ENCODE data around the gene MYT1. TPM values are rescaled to one million over a fixed set of nuclear protein-coding genes. Genes with fewer than 3 reads are reported as not detected.

The MYT1 gene
- total and polyA plus RNA-seq, 9 donors, result 0.04 to 0.30 (median 0.09) TPM

DNA sequence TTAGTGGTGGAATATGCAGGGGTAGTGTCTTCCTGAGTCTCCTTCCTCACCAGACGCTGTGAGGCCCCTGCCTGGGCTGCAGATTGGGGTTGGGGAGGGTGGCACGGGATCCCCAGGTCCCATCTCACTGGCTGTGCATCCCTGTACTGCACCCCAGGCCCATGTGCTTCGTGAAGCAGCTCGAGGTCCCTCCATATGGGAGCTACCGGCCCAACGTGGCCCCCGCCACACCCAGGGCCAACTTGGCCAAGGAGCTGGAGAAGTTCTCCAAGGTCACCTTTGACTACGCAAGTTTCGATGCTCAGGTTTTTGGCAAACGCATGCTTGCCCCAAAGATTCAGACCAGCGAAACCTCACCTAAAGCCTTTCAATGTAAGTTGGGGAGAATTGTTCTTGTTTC, 52.7 kb downstream of the MYT1 start:
- Histone ChIP-seq H3K27ac (ENCODE audit: low read length) (no peak overlapping the region), H3K9me3 (replicated peaks; ENCODE audit: control insufficient read depth, low read depth, low read length) (no peaks in the 10 kb centered on the region), H3K4me3 (ENCODE audit: low read length) (no peak overlapping the region), H3K36me3 (ENCODE audit: control insufficient read depth, insufficient read depth, low read length) (no peaks in the 10 kb centered on the region), H3K4me1 (ENCODE audit: control insufficient read depth, insufficient read depth, low read length) (peaks cover 68% of the 10 kb centered on the region), H3K27me3 (ENCODE audit: control insufficient read depth, insufficient read depth, low read length) (peaks cover 5% of the 10 kb centered on the region)
- DNase-seq, result no peak
- WGBS (ENCODE audit: insufficient coverage), result 95% methylated on average over 8 of the region's 11 CpGs

DNA sequence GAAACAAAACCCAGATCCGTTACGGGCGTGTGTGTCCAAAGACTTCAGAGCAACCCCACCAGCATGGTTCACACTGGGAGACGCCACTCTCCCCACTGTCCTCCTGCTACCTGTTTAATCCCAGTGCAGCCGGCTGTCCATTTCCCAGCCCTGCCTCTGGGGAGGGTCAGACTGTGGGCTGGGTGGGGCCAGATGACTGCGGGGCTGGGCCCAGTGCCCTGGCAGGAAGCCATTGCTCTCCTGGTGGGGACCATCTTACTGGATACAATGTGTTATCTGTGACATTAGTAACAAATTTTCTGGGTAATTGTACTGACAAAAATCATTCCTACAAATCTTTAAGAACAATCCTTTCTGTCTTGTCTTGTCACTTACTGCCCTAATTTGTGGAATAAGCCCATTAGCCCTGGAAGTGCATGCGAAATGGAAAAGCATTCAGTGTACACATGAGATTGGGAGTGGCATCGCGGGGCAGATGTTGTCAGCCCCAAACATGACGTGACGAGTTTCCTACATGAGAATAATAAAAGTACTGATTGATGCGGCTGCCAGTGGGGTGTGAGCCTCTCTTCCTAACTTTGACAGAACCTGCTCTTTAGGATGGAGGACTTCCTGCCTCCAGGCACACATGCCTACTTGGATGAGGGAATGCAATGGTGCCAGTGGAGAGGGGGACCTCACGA, 53.4 kb downstream of the MYT1 start:
- peak; percentile 40 for DNase-seq
- no peaks in the 10 kb centered on the region for H3K36me3 ChIP-seq (ENCODE audit: control insufficient read depth, insufficient read depth, low read length)
- peak overlapping the region; percentile 35 for H3K27ac ChIP-seq (ENCODE audit: low read length)
- no peaks in the 10 kb centered on the region for H3K9me3 ChIP-seq (replicated peaks; ENCODE audit: control insufficient read depth, low read depth, low read length)
- H3K4me1 ChIP-seq (ENCODE audit: control insufficient read depth, insufficient read depth, low read length), result peaks cover 70% of the 10 kb centered on the region
- H3K4me3 ChIP-seq (ENCODE audit: low read length), result no peak overlapping the region
- WGBS (ENCODE audit: insufficient coverage), result 55% methylated on average over 9 of the region's 13 CpGs
- H3K27me3 ChIP-seq (ENCODE audit: control insufficient read depth, insufficient read depth, low read length), result peaks cover 5% of the 10 kb centered on the region

DNA sequence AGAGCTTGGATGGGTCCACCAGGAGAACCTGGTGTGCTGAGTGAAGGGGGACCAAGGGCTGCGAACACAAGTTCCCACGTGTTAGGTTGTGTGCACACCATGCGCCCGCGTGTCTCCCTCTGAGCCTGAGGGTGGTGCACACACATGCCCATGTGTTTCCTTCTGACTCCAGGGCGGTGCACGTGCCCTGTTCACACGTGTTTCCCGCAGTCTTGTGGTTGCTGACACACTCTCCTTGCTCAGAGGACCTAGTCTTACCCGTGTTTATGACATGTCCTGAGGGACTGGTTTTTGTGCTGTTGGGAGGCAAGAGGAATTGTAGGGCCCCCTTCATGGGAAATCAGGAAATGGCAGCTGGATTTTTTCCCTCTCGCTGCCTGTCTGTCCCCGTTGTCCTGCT, 55.0 kb downstream of the MYT1 start:
- H3K4me1 ChIP-seq (ENCODE audit: control insufficient read depth, insufficient read depth, low read length), result peaks cover 70% of the 10 kb centered on the region

DNA sequence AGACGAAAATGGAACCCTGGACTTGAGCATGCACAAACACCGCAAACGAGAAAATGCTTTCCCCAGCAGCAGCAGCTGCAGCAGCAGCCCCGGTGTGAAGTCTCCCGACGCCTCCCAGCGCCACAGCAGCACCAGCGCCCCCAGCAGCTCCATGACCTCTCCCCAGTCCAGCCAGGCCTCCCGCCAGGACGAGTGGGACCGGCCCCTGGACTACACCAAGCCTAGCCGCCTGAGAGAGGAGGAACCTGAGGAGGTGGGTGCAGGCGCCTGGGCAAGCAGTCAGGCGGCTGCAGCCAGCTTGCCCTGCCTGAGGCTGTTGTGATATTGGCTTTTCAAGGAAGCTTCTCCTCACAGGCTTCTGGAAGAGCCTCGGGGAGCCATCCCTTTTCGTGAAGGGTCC, 55.5 kb downstream of the MYT1 start:
- peaks cover 75% of the 10 kb centered on the region for H3K4me1 ChIP-seq (ENCODE audit: control insufficient read depth, insufficient read depth, low read length)
- H3K27me3 ChIP-seq (ENCODE audit: control insufficient read depth, insufficient read depth, low read length), result peaks cover 5% of the 10 kb centered on the region
- H3K27ac ChIP-seq (ENCODE audit: low read length), result no peak overlapping the region
- no peaks in the 10 kb centered on the region for H3K36me3 ChIP-seq (ENCODE audit: control insufficient read depth, insufficient read depth, low read length)
- no peak overlapping the region for H3K4me3 ChIP-seq (ENCODE audit: low read length)
- DNase-seq, result no peak
- no peaks in the 10 kb centered on the region for H3K9me3 ChIP-seq (replicated peaks; ENCODE audit: control insufficient read depth, low read depth, low read length)
- 46% methylated on average over 12 of the region's 16 CpGs for WGBS (ENCODE audit: insufficient coverage)

More for the DNA sequence above, 55.0 kb downstream of the MYT1 start:
- WGBS (ENCODE audit: insufficient coverage), result 73% methylated on average over 8 of the region's 12 CpGs
- no peak overlapping the region for H3K27ac ChIP-seq (ENCODE audit: low read length)
- H3K36me3 ChIP-seq (ENCODE audit: control insufficient read depth, insufficient read depth, low read length), result no peaks in the 10 kb centered on the region
- H3K9me3 ChIP-seq (replicated peaks; ENCODE audit: control insufficient read depth, low read depth, low read length), result no peaks in the 10 kb centered on the region
- DNase-seq, result no peak
- peaks cover 5% of the 10 kb centered on the region for H3K27me3 ChIP-seq (ENCODE audit: control insufficient read depth, insufficient read depth, low read length)
- no peak overlapping the region for H3K4me3 ChIP-seq (ENCODE audit: low read length)

DNA sequence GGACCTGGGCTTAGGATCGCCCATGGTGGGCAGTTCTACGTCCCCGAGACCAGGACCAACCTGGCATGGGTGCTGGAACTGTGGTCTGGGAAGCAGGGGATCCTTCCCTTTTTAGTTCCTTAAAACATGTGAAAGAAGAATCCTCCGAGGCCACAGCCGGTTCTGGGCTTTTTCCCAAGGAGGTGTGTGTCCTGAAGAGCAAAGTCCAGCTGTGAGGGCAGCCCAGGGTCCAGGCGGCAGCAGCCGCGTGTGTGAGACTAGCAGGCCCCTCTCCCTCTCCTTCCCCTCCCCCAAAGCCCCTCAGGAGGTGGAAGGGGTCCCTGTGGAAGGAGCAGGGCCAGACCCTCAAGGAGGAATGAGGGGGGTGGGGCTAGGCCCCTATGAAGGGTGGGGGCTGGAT, 56.2 kb downstream of the MYT1 start:
- WGBS (ENCODE audit: insufficient coverage), result 77% methylated on average over 3 of the region's 8 CpGs
- H3K36me3 ChIP-seq (ENCODE audit: control insufficient read depth, insufficient read depth, low read length), result no peaks in the 10 kb centered on the region
- H3K27ac ChIP-seq (ENCODE audit: low read length), result no peak overlapping the region
- H3K4me3 ChIP-seq (ENCODE audit: low read length), result no peak overlapping the region
- peaks cover 79% of the 10 kb centered on the region for H3K4me1 ChIP-seq (ENCODE audit: control insufficient read depth, insufficient read depth, low read length)
- no peak for DNase-seq
- H3K9me3 ChIP-seq (replicated peaks; ENCODE audit: control insufficient read depth, low read depth, low read length), result no peaks in the 10 kb centered on the region
- peaks cover 5% of the 10 kb centered on the region for H3K27me3 ChIP-seq (ENCODE audit: control insufficient read depth, insufficient read depth, low read length)

DNA sequence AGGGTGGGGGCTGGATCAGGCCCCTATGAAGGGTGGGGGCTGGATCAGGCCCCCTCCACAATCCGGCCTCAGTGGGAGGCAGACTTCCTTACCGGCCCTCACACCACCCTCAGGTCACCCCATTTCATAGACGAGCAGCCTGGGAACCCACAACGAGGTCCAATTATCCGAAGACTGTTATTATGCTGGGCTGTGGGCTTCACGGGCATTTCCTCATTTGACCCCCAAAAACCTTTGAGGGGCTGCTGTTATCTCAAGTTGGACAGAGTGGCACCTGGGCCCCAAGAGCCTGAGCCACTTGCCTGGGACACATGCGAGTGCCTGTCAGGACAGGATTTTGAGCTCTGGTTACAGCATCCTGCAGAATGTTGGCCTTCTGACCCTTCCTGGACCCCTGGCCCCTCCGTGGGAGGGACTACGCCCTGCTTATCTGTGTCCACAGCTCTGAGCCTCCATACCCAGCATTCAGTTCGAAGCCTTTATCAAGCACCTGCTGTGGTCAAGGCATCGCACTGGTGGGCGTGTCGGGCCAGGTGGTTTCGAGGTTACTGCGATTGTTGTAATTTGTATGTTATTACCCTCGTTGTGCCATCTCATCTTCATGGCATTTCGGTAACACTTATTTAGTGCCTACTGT, 56.8 kb downstream of the MYT1 start:
- DNase-seq, result no peak
- no peak overlapping the region for H3K27ac ChIP-seq (ENCODE audit: low read length)
- peaks cover 81% of the 10 kb centered on the region for H3K4me1 ChIP-seq (ENCODE audit: control insufficient read depth, insufficient read depth, low read length)
- H3K36me3 ChIP-seq (ENCODE audit: control insufficient read depth, insufficient read depth, low read length), result no peaks in the 10 kb centered on the region
- H3K27me3 ChIP-seq (ENCODE audit: control insufficient read depth, insufficient read depth, low read length), result peaks cover 5% of the 10 kb centered on the region
- H3K9me3 ChIP-seq (replicated peaks; ENCODE audit: control insufficient read depth, low read depth, low read length), result no peaks in the 10 kb centered on the region
- 77% methylated on average over 13 of the region's 17 CpGs for WGBS (ENCODE audit: insufficient coverage)
- H3K4me3 ChIP-seq (ENCODE audit: low read length), result no peak overlapping the region

DNA sequence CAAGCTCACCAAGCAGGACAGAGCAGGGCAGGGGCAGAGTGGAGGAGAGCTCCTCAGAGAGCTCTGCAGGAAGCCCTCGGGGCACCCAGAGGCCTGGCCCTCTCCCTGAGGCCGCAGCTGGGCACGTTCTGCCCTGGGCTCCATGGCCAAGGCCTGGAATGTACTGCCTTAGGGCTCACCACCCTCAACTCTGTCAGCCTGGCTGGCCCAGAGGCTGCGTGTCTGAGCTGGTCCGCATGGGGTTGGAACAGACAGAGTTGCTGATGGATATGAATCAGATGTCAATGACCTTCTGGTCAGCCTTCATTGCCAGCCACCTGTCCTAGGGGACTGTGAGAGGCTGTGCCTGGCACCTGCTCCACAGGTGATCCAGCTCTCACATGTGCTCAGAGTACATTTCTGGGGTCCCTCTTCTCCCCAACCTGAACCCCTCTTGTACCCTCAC, 58.1 kb downstream of the MYT1 start:
- H3K36me3 ChIP-seq (ENCODE audit: control insufficient read depth, insufficient read depth, low read length), result no peaks in the 10 kb centered on the region
- 81% methylated on average over 5 of the region's 5 CpGs for WGBS (ENCODE audit: insufficient coverage)
- H3K27me3 ChIP-seq (ENCODE audit: control insufficient read depth, insufficient read depth, low read length), result peaks cover 5% of the 10 kb centered on the region
- peaks cover 93% of the 10 kb centered on the region for H3K4me1 ChIP-seq (ENCODE audit: control insufficient read depth, insufficient read depth, low read length)
- no peaks in the 10 kb centered on the region for H3K9me3 ChIP-seq (replicated peaks; ENCODE audit: control insufficient read depth, low read depth, low read length)
- H3K4me3 ChIP-seq (ENCODE audit: low read length), result no peak overlapping the region
- DNase-seq, result no peak
- peak overlapping the region; percentile 92 for H3K27ac ChIP-seq (ENCODE audit: low read length)

DNA sequence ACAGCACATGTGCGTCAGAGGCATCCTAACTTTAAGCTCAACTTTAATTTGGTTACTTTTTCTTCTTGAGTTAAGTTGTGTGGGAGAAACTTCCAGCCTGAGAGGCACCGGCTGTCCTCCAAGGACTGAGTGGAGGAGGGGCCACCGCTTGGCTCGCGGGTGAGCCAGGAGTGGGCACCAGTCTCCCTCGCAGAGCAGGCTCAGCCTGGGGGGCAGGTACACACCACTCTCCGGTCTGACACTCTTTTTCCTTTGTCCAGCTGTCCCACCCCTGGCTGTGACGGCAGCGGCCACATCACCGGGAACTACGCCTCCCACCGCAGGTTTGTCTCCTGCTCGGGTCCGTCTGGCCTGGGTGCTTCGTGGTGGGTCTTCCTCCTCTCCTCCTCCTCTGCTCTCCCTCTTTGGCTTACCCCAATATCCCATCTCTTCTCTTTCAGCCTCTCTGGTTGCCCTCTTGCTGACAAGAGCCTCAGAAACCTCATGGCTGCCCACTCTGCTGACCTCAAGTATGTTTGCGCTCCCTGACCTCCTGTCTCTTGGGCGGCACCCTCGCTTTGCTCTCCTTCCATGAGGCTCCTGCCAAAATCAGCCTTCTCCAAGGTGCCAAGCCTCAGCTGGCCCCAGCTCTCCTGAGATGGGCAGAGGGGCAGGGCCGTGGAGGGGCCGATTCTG, 58.7 kb downstream of the MYT1 start:
- H3K4me1 ChIP-seq (ENCODE audit: control insufficient read depth, insufficient read depth, low read length), result peaks cover 87% of the 10 kb centered on the region
- H3K4me3 ChIP-seq (ENCODE audit: low read length), result no peak overlapping the region
- no peaks in the 10 kb centered on the region for H3K36me3 ChIP-seq (ENCODE audit: control insufficient read depth, insufficient read depth, low read length)
- no peaks in the 10 kb centered on the region for H3K9me3 ChIP-seq (replicated peaks; ENCODE audit: control insufficient read depth, low read depth, low read length)
- 67% methylated on average over 18 of the region's 20 CpGs for WGBS (ENCODE audit: insufficient coverage)
- peaks cover 5% of the 10 kb centered on the region for H3K27me3 ChIP-seq (ENCODE audit: control insufficient read depth, insufficient read depth, low read length)
- peak overlapping the region; percentile 92 for H3K27ac ChIP-seq (ENCODE audit: low read length)
- DNase-seq, result no peak

DNA sequence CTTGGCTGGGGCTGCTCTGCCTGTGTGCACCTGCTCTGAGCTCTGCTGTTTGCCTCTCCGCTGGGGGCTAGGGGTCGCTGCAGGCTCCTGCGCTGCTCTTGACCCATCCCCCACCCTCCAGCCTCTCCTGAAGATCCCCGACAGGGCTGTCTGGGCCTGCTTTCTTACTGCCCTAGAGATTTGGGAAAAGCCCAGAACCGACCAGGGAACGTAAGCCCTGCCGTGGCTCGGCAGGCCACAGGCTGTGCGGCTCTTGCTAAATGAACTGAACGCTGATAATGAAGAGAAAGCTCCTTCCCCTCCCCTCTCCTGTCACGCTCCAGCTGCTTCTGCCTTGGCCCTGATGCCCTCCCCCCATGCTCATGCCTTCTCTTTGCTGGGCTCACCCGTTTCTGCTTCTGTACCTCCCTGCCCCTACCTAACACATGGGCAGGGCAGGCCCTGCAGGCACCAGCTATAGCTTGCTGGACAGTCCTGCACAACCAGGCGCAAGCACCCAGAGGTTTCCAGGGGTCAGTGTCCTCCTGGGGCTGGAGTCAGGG, 59.3 kb downstream of the MYT1 start:
- H3K9me3 ChIP-seq (replicated peaks; ENCODE audit: control insufficient read depth, low read depth, low read length), result no peaks in the 10 kb centered on the region
- H3K4me1 ChIP-seq (ENCODE audit: control insufficient read depth, insufficient read depth, low read length), result peaks cover 83% of the 10 kb centered on the region
- DNase-seq, result peak; percentile 72
- peak overlapping the region; percentile 92 for H3K27ac ChIP-seq (ENCODE audit: low read length)
- no peaks in the 10 kb centered on the region for H3K36me3 ChIP-seq (ENCODE audit: control insufficient read depth, insufficient read depth, low read length)
- H3K4me3 ChIP-seq (ENCODE audit: low read length), result no peak overlapping the region
- 21% methylated on average over 13 of the region's 13 CpGs for WGBS (ENCODE audit: insufficient coverage)
- H3K27me3 ChIP-seq (ENCODE audit: control insufficient read depth, insufficient read depth, low read length), result peaks cover 5% of the 10 kb centered on the region

All from muscle of leg (tissue), 11 donors.